ENCODE results near the gene PIP4K2B. TPM values are rescaled to one million over a fixed set of nuclear protein-coding genes. Genes with fewer than 3 reads are reported as not detected.

The PIP4K2B gene
- total RNA-seq, 2 donors from 2014 or later = 20.2 to 30.3 TPM

GRCh38 chr17:38824899-38825761 is 25.8 kb upstream of the PIP4K2B start, which contains the start of gene CWC25:
TSS of gene CWC25 (minus strand) at chr17:38825321. CDS start at chr17:38825183, 138 bp downstream.
- intact Hi-C loops (cut with DNase I) = no loop called here
- Histone ChIP-seq H3K27ac (peak within 1 kb of the TSS; percentile 93 to 98 (median 96)), H3K36me3 (replicated peaks in 1 of 2; ENCODE audit: insufficient read depth in 1 of 2, low read depth in 2 of 2) (peaks cover 0 to 6% of the 10 kb centered on the region in 2 donors), H3K27me3 (no peaks in the 10 kb centered on the region), H3K9me3 (no peaks in the 10 kb centered on the region), H3K4me1 (peaks cover 24% of the 10 kb centered on the region), H3K4me3 (peak within 1 kb of the TSS; percentile 71 to 82)
- peak; percentile 95 to 97 (median 96) for DNase-seq
- WGBS, 2 donors = 1% methylated on average over 50 to 55 of the region's 55 CpGs
- TF ChIP-seq POLR2A (IDR thresholded peaks at IDR 0.05) (peak; percentile 82 to 93 (median 90)), CTCF (IDR thresholded peaks at IDR 0.05) (peak in 4 of 7 experiments; percentile 8 to 36 (median 26))
- ATAC-seq = peak; percentile 98

- peaks cover 9 to 29% of the 10 kb centered on the region in 2 donors for H3K36me3 ChIP-seq (replicated peaks in 1 of 2; ENCODE audit: insufficient read depth in 1 of 2, low read depth in 2 of 2)
- WGBS, 2 donors = 79 to 80% methylated on average over 8 of the region's 8 CpGs
- H3K27ac ChIP-seq = no peak overlapping the region
Measured at GRCh38 chr17:38815576-38816193, 16.3 kb upstream of the PIP4K2B start.

GRCh38 chr17:38809828-38810227 is 10.5 kb upstream of the PIP4K2B start:
- DNase-seq (no peak), ATAC-seq (no peak)
- 94 to 96% methylated on average over 7 of the region's 7 CpGs for WGBS, 2 donors
- TF ChIP-seq POLR2A (IDR thresholded peaks at IDR 0.05) = no peak
- no peak for TF ChIP-seq CTCF (IDR thresholded peaks at IDR 0.05)
- H3K27me3 ChIP-seq = no peaks in the 10 kb centered on the region
- H3K36me3 ChIP-seq (replicated peaks in 1 of 2; ENCODE audit: insufficient read depth in 1 of 2, low read depth in 2 of 2) = peaks cover 39 to 51% of the 10 kb centered on the region in 2 donors
- no peaks in the 10 kb centered on the region for H3K9me3 ChIP-seq
- intact Hi-C loops (cut with DNase I) = no loop called here
- no peak overlapping the region for H3K4me3 ChIP-seq
- H3K4me1 ChIP-seq = no peaks in the 10 kb centered on the region
- no peak overlapping the region for H3K27ac ChIP-seq

More at GRCh38 chr17:38815576-38816193, 16.3 kb upstream of the PIP4K2B start:
- intact Hi-C loops (cut with DNase I) = no loop called here
- ATAC-seq (no peak), DNase-seq (no peak)
- TF ChIP-seq POLR2A (IDR thresholded peaks at IDR 0.05) = no peak
- peak in 1 of 7 experiments; percentile 2 for TF ChIP-seq CTCF (IDR thresholded peaks at IDR 0.05)
- Histone ChIP-seq H3K9me3 (no peaks in the 10 kb centered on the region), H3K4me3 (no peak overlapping the region), H3K27me3 (no peaks in the 10 kb centered on the region), H3K4me1 (no peaks in the 10 kb centered on the region)

- intact Hi-C loops (cut with DNase I) = no loop called here
- no peak for TF ChIP-seq CTCF (IDR thresholded peaks at IDR 0.05)
- no peak for TF ChIP-seq POLR2A (IDR thresholded peaks at IDR 0.05)
- peak overlapping the region; percentile 95 to 100 (median 99) for H3K27ac ChIP-seq
- no peak overlapping the region for H3K4me3 ChIP-seq
- peaks cover 30% of the 10 kb centered on the region for H3K4me1 ChIP-seq
- no peaks in the 10 kb centered on the region for H3K9me3 ChIP-seq
- 14 to 17% methylated on average over 14 of the region's 14 CpGs for WGBS, 2 donors
- H3K27me3 ChIP-seq = no peaks in the 10 kb centered on the region
- peaks cover 0 to 19% of the 10 kb centered on the region in 2 donors for H3K36me3 ChIP-seq (replicated peaks in 1 of 2; ENCODE audit: insufficient read depth in 1 of 2, low read depth in 2 of 2)
- no peak for DNase-seq
- ATAC-seq = no peak
Measured at GRCh38 chr17:38800237-38800760, 943 bp upstream of the PIP4K2B start.

All from body of pancreas (tissue), 4 donors.